ENCODE measurements around the gene FRMD4B. TPM values are rescaled to one million over a fixed set of nuclear protein-coding genes. Genes with fewer than 3 reads are reported as not detected.
"Not testable (repeated sequence)": the region's sequence is repeated elsewhere in the genome, so short reads cannot be mapped to it uniquely, and the experiment has no call there.

FRMD4B gene
- total RNA-seq, 2 donors from 2014 or later, result 36.7 to 38.1 TPM

DNA sequence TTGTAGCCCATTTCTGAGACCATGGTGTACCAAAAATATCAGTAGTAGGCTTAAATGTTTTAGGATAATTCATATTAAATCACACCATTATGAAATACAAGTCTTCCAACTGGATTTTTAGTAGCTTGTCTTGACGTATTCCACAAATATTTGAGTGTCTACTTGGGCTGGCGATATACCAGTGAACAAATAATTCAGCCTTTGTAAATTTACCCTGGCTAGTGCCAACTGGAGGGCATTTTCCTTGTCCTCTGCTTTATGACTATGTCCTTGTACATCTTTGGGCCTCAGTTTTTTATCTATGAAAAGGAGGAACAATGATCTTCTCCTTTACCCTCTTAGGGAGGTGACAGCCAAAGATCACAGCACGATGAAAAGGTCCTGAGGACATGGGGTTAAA, 114.8 kb downstream of the FRMD4B start:
- no peak for ATAC-seq
- intact Hi-C loops (cut with DNase I), result no loop called here
- no peak for DNase-seq

DNA sequence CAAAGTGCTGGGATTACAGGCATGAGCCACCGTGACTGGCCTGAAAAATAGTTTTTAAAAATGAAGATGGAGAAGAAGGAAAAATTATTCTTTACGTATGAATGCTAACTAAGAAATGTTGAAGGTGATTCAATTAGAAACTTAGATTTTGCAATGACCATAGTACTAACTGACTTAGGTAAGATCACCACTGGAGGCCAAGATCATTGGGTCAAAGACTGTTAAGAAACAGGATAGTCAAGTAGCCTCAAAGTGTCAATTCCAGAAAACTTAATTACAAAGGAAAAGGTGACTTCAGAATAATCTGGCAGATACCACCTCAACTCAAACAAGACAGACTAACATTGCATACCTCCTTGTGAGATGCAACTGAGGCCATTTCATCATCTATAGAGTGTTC, 119.3 kb downstream of the FRMD4B start:
- no peak for DNase-seq
- intact Hi-C loops (cut with DNase I), result no loop called here
- ATAC-seq, result no peak

DNA sequence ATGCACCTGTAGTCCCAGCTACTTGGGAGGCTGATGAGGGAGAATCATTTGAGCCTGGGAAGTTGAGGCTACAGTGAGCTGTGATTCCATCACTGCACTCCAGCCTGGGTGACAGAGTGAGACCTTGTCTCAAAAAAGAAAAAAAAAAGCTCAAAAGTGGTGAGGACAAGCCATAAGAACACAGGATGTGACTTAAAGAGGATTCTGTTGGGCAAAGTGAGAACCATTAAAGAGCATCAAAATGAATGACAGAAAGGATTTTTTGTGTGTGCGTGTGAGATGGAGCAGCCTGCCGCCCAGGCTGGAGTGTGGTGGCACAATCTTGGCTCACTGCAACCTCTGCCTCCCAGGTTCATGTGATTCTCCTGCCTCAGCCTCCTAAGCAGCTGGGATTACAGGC, 119.8 kb downstream of the FRMD4B start:
- ATAC-seq; intact Hi-C loops (cut with DNase I): not testable (repeated sequence)

DNA sequence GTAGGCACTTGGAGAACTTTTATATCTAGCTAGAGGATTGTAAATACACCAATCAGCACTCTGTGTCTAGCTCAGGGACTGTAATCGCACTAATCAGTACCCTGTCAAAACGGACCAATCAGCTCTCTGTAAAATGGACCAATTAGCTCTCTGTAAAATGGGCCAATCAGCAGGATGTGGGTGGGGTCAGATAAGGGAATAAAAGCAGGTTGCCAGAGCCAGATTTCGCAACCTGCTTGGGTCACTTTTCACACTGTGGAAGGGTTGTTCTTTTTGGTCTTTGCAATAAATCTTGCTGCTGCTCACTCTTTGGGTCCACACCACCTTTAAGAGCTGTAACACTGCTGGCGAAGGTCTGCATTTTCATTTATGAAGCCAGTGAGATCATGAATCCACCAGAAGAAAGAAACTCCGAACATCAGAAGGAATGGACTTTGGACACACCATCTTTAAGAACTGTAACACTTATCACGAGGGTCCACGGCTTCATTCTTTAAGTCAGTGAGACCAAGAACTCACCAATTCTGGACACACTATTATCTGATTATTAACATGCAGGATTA, 125.0 kb downstream of the FRMD4B start:
- DNase-seq; ATAC-seq; intact Hi-C loops (cut with DNase I): not testable (repeated sequence)

More for the DNA sequence above, 119.8 kb downstream of the FRMD4B start:
- not testable (repeated sequence) for DNase-seq

DNA sequence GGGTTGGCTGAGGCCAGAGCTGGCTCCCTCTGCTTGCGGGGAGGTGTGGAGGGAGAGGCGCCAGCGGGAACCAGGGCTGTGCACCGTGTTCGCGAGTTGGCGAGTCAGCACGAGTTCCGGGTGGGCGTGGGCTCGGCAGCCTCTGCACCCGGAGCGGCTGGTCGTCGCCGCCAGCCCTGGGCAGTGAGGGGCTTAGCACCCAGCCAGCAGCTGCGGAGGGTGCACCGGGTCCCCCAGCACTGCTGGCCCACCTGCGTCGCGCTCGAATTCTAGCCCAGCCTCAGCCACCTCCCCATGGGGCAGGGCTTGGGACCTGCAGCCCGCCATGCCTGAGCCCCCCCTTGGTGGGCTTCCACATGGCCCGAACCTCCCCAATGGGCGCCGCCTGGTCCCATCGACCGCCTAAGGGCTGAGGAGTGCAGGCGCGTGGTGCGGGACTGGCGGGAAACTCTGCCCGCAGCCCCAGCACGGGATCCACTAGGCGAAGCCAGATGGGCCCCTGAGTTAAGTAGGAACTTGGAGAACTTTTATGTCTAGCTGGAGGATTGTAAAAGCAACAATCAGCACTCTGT, 125.6 kb downstream of the FRMD4B start:
- intact Hi-C loops (cut with DNase I), result no loop called here
- ATAC-seq, result peak in 1 of 2 donors; percentile 27
- DNase-seq, result no peak

DNA sequence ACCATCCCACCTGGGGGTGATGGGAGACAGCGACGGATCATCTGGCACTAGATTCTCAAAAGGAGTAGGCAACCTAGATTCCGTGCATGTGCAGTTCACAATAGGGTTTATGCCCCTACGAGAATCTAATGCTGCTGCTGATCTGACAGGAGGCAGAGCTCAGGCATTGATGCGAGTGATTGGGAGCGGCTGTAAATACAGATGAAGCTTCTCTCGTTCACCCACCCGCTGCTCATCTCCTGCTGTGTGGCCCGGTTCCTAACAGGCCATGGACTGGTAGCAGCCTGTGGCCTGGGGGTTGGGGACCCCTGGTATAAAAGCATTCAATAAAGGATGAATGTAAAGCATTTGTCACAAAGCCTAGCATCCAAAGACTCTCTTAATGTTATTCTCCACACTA, 126.8 kb downstream of the FRMD4B start:
- no peak for ATAC-seq
- intact Hi-C loops (cut with DNase I), result no loop called here
- no peak for DNase-seq

DNA sequence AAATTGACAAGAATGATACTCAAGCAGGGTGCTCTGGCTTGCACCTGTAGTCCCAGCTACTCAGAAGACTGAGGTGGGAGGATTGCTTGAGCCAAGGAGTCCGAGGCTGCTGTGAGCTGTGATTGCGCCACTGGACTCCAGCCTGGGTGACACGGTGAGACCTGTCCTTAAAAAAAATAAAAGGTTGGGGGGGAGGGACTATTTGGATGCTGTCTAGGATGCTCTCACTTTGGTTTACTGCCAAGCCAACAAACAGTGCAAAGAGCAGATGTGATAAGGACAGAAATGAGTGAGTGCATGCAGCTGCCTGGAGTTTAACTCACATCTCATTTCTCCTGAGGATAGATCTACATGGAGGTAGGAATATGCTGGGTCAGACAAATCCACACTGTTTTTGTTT, 130.0 kb downstream of the FRMD4B start:
- DNase-seq (no peak), ATAC-seq (peak; percentile 52 to 55)
- intact Hi-C loops (cut with DNase I), result no loop called here

DNA sequence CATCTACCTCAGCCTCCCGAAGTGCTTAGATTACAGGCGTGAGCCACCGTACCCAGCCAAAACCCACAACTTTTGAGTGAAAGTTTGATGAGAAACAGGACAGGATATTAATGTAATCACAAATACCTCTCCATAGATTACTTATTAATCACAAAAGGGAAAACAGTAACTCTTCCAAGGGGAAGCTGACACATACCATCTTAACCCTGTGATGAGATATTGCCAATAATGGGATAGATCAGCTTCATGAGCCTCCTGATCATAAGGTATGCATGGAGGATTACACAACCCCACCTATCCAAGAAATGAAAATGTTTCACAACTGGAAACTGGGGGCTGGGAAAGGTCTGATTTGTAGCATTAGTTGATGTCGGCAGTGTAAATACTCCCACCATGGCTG, 131.5 kb downstream of the FRMD4B start:
- ATAC-seq, result no peak
- no peak for DNase-seq
- intact Hi-C loops (cut with DNase I), result no loop called here

DNA sequence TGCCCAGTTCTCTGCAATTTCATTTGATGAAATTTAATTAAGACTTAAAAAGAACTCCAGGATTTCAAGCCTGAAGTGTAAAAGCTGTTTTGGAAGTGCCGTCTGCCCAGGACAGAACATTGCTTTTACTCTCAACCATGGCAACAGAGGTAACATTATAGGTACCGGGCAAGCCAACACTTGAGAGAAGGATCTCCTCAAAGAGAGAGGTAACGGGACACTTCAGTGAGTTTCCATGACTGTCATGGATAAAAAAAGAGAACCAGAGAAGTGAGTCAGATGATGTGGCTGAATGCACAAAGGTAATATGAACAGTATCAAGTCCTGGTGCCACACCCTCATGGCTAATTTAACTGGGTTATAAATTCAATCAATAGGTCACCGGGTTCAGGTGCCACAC, 133.3 kb downstream of the FRMD4B start:
- intact Hi-C loops (cut with DNase I), result no loop called here
- no peak for ATAC-seq

DNA sequence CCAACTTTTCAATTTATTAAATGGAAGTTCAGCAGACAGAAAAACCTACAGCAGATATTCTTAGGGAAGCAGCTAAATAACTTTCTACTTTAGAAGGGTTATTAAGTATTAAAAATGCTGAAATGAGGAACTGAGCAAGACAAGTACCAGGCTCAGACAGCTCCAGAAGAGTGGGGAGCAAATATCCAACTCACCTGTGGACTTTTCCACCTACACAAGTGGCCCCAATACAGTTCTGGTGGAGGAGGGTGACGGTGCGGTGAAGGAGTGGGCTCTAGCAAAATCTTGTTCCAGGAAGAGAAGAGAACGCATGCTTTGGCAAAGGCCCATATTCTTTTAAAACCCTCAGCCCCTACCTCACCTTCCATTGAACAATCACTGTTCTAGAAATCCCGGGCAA, 133.7 kb downstream of the FRMD4B start:
- intact Hi-C loops (cut with DNase I), result no loop called here
- ATAC-seq (no peak), DNase-seq (no peak)

More for the DNA sequence above, 133.3 kb downstream of the FRMD4B start:
- no peak for DNase-seq

DNA sequence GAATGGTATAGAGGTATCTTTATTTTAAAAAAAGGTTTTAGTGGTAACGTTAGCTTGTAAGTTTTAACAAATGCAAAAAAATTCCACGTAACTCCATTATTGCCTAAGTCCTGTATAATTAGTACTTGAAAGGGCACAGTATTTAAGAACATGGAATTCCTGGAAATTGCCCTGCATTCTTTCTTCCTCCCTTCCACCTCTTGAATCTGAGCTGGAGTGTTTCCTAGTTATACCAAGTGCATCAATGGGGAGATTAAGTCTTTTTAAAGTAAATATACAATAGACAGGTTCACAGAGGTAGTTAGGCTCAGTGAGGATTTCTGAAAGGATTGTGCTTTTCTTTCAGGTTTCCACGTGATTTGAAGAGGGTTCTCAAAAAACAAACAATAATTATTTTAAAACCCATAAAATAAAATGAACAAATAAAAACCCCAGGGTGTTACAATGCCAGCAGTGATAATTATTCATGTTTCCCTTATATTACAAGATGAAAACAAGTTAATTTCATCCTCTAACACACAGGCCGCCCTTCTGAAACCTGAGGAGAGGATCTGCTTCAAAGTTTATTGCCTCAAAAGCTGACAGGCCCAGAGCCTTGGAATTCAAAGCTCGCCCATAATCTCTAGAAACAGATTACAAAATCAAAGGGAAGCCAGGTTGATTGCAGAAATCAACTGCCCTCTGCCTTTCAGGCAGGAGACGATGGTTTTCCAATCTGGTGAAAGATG, 134.6 kb downstream of the FRMD4B start:
- DNase-seq (no peak), ATAC-seq (peak in 1 of 2 donors; percentile 53)
- intact Hi-C loops (cut with DNase I), result no loop called here

DNA sequence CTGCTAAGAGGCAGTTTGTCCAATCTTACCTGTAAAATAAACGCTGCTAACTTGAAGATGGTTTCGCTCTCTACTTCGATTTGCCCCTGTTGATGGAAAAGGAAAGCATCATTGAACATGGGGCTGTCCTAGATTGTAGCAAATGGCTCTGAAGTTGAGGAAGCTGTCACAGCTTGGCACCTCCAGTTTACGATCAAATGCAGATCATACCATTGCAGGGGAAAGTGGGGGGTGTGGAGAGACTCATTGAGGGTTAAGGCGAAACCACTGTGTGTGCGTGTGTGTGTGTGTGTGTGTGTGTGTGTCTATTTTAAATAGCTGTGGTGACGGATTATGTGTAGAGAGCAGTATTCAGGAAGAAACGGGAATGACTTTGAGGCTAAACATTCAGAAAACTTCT, 135.9 kb downstream of the FRMD4B start:
- DNase-seq (no peak), ATAC-seq (peak; percentile 64 to 72)
- intact Hi-C loops (cut with DNase I), result no loop called here

DNA sequence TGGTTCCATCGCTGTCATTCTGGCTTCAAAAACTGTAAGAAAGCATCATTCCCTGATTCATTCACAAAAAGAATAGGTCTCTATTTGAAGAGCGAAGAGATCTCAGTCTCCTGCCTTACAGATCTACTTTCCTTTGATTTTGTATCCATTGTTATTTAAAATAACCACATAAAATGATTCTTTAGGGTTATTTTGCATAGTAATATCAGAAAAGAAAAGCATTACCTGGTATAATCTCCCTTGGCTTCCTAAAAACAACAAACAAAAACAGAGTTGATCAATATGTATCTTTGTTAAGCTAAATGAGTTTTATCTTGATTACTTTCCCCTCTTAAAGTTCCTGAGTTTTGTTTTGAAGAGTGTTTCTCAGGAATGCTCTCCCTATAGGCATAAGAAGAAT, 136.9 kb downstream of the FRMD4B start:
- intact Hi-C loops (cut with DNase I), result no loop called here

DNA sequence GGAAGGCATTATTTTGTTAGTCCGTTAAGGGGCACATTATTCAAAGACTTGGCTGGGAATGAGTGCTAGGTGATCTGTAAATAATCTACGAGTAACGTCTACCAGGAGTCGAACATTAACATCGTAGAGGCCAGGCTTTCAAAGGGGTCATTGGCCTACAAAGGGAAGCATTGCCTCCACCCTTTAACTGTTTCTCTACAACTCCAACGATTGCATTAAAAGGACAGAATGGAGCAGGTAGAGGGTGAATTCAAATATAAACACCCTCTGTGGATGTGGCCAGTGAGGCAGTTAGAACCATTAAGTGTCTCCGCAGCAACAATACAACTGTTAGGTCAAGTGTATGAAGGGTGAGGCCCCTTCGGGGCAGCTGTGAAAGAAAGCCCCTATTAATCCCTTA, 137.5 kb downstream of the FRMD4B start:
- intact Hi-C loops (cut with DNase I), result no loop called here
- no peak for ATAC-seq
- DNase-seq, result no peak

More for the DNA sequence above, 136.9 kb downstream of the FRMD4B start:
- ATAC-seq (no peak), DNase-seq (no peak)

DNA sequence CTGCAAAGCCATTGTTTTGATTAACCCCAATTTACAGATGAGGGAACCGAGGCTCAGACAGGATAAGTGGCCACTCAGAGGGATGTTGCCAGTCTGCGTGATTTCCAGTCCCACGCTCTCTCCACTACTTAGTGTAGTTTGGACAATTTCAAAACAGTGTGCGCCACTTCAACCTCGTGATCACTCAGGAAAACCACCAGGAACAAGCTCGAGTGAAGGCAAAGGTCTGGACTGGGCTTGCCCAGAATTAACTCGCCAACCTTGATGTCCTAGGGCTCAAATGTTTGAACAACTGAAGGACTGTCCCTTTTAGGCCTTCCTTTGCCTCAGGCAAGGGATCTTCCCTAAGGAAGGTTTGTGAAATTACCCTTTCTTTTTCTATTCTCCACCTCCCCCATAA, 139.3 kb downstream of the FRMD4B start:
- ATAC-seq, result no peak
- no peak for DNase-seq
- intact Hi-C loops (cut with DNase I), result no loop called here

DNA sequence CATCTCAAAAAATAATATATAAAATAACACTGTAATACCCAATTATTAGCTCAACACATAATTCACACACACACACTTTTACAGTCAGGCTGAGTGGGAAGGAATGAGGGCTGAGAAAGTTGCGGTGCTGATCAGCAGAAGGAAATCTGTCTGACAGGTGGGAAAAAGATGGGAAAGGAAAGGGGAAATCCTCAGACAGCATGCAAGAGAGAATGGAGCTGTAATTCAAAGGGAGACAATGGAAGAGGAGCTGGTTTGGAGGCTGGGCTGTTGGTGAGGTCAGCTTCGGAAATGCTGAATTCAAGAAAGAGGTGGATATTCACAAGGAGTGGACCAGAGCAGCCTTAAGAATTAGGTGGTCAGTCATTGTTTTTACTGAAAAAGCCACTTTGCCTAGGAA, 141.8 kb downstream of the FRMD4B start:
- DNase-seq, result no peak
- no peak for ATAC-seq
- intact Hi-C loops (cut with DNase I), result loop anchor here in 1 of 2 donors (5.0 kb wide), 1 partner anchor 42 kb away; no protein-coding TSS in a partner anchor

DNA sequence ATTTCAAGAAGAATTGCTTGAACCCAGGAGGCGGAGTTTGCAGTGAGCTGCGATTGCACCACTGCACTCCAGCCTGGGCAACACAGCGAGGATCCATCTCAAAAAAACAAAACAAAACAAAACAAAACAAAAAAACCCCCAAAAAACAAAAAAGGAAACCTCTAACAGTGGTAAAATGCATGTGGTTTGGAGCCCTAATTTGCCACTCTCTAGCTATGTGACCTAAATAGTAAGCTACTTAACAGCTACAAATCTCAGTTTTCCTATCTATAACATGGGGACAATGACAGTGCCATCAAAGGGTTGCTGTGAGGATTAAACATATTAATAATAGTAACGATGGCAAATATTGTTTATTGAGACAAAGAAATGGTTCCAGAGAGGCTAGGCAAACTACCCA, 144.1 kb downstream of the FRMD4B start:
- DNase-seq, result no peak
- no peak for ATAC-seq
- intact Hi-C loops (cut with DNase I), result loop anchor here in 1 of 2 donors (5.0 kb wide), 1 partner anchor 39 kb away; no protein-coding TSS in a partner anchor

DNA sequence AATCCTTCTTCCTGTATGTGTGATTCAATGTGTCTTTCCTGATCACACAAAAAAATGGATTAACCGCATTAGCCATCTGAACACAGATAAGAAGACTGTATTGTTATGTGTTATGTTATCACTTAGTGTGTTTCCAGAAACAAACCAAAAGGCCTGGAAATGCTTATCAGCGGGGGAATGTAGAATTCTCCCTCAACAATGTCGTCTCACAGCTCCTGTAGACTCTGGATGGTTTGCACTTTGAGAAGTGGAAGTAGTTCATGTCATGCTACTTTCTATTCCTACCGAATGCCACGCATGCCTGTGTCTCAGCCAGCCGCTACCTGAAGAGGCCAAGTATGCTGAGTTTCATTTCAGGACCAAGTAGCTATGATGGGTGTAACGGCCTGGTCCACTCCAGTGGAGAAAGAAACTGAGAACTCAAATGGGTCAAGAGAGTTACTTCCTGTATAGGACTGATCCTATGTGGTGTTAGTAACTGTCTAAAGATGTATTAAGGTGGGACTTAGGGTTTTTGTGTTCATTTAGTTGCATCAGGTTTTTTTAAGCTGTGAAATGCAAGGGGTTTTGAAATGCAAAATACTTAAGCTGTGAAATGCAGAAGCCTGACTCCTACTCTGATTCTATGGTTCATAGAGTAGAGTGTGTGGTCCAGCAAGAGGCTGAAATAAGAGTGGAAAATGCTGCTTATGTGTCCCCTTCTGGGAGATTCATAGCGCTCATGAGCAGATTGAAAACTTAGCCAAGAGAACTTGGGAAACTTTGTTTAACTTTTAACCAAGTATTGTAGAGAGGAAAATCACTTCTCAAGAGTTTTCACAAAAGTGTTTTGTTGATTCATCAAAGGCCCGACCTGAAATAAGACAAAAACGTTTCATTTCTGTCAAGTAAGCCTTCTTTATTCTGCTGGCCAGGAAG, 145.0 kb downstream of the FRMD4B start:
- ATAC-seq, result no peak
- DNase-seq, result no peak
- intact Hi-C loops (cut with DNase I), result loop anchor here in 1 of 2 donors (5.0 kb wide), 1 partner anchor 39 kb away; no protein-coding TSS in a partner anchor

DNA sequence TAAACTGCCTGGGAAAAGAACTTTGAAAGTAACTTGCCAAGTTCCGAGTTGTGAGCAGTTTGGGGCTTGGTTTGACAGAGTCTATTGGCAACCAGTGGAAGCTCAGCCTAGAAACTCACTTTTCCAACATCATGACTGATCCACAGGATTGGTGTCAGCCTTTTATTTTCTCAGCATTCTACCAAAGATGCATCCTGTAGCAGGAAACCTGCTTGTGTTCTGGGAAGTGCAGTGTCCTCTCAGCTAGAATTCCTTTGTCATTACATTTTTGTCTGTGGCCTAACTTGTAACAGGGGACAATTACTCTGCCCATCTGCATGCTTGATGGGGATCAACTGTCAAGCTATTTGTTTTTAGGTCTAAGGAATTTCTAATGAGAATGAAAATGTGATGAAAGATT, 146.8 kb downstream of the FRMD4B start:
- intact Hi-C loops (cut with DNase I), result no loop called here
- DNase-seq, result no peak
- no peak for ATAC-seq
